ENCODE data around the gene FAM229B.

The FAM229B gene

DNA sequence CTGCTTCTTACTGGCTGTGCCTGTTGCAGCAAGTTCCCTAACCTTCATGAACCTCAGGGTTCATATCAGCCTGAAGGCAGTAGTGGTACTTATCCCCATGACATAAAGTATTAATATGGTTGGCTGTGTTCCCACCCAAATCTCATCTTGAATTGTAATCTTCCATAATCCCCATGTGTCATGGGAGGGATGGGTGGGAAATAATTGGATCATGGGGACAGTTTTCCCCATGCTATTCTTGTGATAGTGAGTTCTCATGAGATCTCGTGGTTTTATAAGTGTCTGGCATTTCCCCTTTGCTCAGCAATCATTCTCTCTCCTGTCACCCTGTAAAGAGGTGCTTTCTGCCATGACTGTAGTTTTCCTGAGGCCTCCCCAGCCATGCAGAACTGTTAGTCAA lies 61.8 kb downstream of the FAM229B start:
- FAIRE-seq (no peak), DNase-seq (ENCODE audit: insufficient read length) (no peak)
- TF ChIP-seq POLR2A (IDR thresholded peaks at IDR 0.05; ENCODE audit: low read depth, low read length) (no peak), POLR2AphosphoS5 (IDR thresholded peaks at IDR 0.05; ENCODE audit: low read depth, low read length) (no peak), TAF1 (IDR thresholded peaks at IDR 0.05; ENCODE audit: borderline replicate concordance, low read depth, low read length) (no peak)

GRCh38 chr6:112149719-112150263 lies 62.4 kb downstream of the FAM229B start:
- no peak for DNase-seq (ENCODE audit: insufficient read length)
- TF ChIP-seq POLR2A (IDR thresholded peaks at IDR 0.05; ENCODE audit: low read depth, low read length) (no peak), TAF1 (IDR thresholded peaks at IDR 0.05; ENCODE audit: borderline replicate concordance, low read depth, low read length) (no peak), POLR2AphosphoS5 (IDR thresholded peaks at IDR 0.05; ENCODE audit: low read depth, low read length) (no peak)
- no peak for FAIRE-seq

GRCh38 chr6:112150363-112150762 lies 63.0 kb downstream of the FAM229B start:
- FAIRE-seq (no peak), DNase-seq (ENCODE audit: insufficient read length) (no peak)
- no peak for TF ChIP-seq TAF1 (IDR thresholded peaks at IDR 0.05; ENCODE audit: borderline replicate concordance, low read depth, low read length)
- no peak for TF ChIP-seq POLR2AphosphoS5 (IDR thresholded peaks at IDR 0.05; ENCODE audit: low read depth, low read length)
- TF ChIP-seq POLR2A (IDR thresholded peaks at IDR 0.05; ENCODE audit: low read depth, low read length): no peak
